HCT116 (cell line): ENCODE data around the gene SPRR2B. TPM values are rescaled to one million over a fixed set of nuclear protein-coding genes. Genes with fewer than 3 reads are reported as not detected.

ENCODE experiments used
- ATAC-seq: fragments of 200-7000 bp; cut with Tn5 transposase; 2 replicates; pipeline ENCODE4 v1.9.1; 2020; ENCODE audit warnings: mild to moderate bottlenecking, moderate library complexity
- BruUV-seq: library from RNA; stranded (reverse); fragments of 400-500 nt; replicated peaks from 2 replicates; lab custom pipeline; 2021; lab: Mats Ljungman, UMichigan
- CTCF ChIA-PET: fragments of 300-600 bp; sonication (Branson Sonifier 250); formaldehyde crosslinking; loops from one replicate; lab custom pipeline; 2021; ENCODE audit warnings: antibody characterized with exemption; lab: Charles Lee
- POLR2A ChIA-PET: fragments of 300-600, 350-600 bp; sonication (Branson Sonifier 250); formaldehyde crosslinking; loops from one replicate; lab custom pipeline; 2021; ENCODE audit warnings: antibody characterized with exemption; lab: Charles Lee
- RAD21 ChIA-PET, 2 experiments: fragments of 300-600 bp; sonication (Branson Sonifier 250); formaldehyde crosslinking; loops; one replicate each; lab custom pipeline; 2023; ENCODE audit warnings: low total read pairs in 2 of 2; ENCODE audit not compliant: uncharacterized antibody in 2 of 2, unreplicated experiment in 2 of 2, low non-redundant PET in 1 of 2; lab: Charles Lee
- DNase-seq: peaks from one replicate; pipeline ENCODE4 v3.0.0-alpha.2; 2010; ENCODE audit warnings: low read depth, low spot score
- H2AFZ ChIP-seq: fragments of 200-600 bp; shearing (Covaris generic), sonication (generic); 2 replicates; pipeline ENCODE4 v1.6.1; 2017; ENCODE audit warnings: low read depth, mixed run types, mixed read lengths, antibody characterized with exemption, low read length; ENCODE audit not compliant: poor library complexity, severe bottlenecking
- H3K27ac ChIP-seq: 2 replicates; pipeline ENCODE4 v1.5.1; 2012; ENCODE audit warnings: low read depth, low read length
- H3K27me3 ChIP-seq: fragments of 200-600 bp; sonication (generic); 2 replicates; pipeline ENCODE4 v1.6.1; 2016; ENCODE audit warnings: mixed run types, low read length, mixed read lengths; ENCODE audit not compliant: insufficient read depth
- H3K36me3 ChIP-seq, 2 experiments: fragments of 200-500 bp in 1 of 2; fragments of 200-600 bp in 1 of 2; sonication (Bioruptor generic) in 1 of 2; sonication (generic) in 1 of 2; 2 replicates each; pipeline versions ENCODE4 v1.5.1 to v1.6.1; 2014 to 2016; ENCODE audit warnings: low read length in 2 of 2, inconsistent platforms in 1 of 2, mixed read lengths in 1 of 2, mixed run types in 1 of 2; ENCODE audit not compliant: insufficient read depth in 2 of 2, control insufficient read depth in 1 of 2
- H3K4me1 ChIP-seq, 2 experiments: fragments of 200-600 bp in 1 of 2; sonication (generic) in 1 of 2; 2 replicates each; pipeline versions ENCODE4 v1.5.1 to v1.6.1; 2012 to 2017; ENCODE audit warnings: low read length in 2 of 2, inconsistent platforms in 1 of 2, mild to moderate bottlenecking in 1 of 2, mixed read lengths in 1 of 2, mixed run types in 1 of 2, moderate library complexity in 1 of 2; ENCODE audit not compliant: insufficient read depth in 2 of 2, control insufficient read depth in 1 of 2
- H3K4me2 ChIP-seq: fragments of 200-600 bp; sonication (generic); 2 replicates; pipeline ENCODE4 v1.6.1; 2017; ENCODE audit warnings: mixed run types, low read length, mixed read lengths
- H3K4me3 ChIP-seq, 2 experiments: fragments of 200-600 bp in 1 of 2; sonication (generic) in 1 of 2; replicated peaks in 1 of 2; 2 replicates each; pipeline ENCODE4 v1.5.1; 2011 to 2016; ENCODE audit warnings: low read length in 2 of 2, control low read depth in 1 of 2, low read depth in 1 of 2, mild to moderate bottlenecking in 1 of 2, mixed read lengths in 1 of 2, mixed run types in 1 of 2
- H3K79me2 ChIP-seq: fragments of 200-600 bp; sonication (generic); 2 replicates; pipeline ENCODE4 v1.6.1; 2017; ENCODE audit warnings: mild to moderate bottlenecking, mixed run types, low read length, moderate library complexity, mixed read lengths; ENCODE audit not compliant: insufficient read depth
- H3K9ac ChIP-seq: fragments of 200-600 bp; sonication (generic); 2 replicates; pipeline ENCODE4 v1.6.1; 2016; ENCODE audit warnings: low read length, mixed read lengths
- H3K9me2 ChIP-seq: fragments of 200-600 bp; sonication (generic), shearing (Covaris generic); 2 replicates; pipeline ENCODE4 v1.6.1; 2017; ENCODE audit warnings: mixed run types, mild to moderate bottlenecking, moderate library complexity; ENCODE audit not compliant: insufficient read depth
- H3K9me3 ChIP-seq, 2 experiments: fragments of 200-500 bp in 1 of 2; fragments of 200-600 bp in 1 of 2; sonication (Bioruptor generic) in 1 of 2; sonication (generic) in 1 of 2; 2 replicates each; pipeline ENCODE4 v1.6.1; 2014 to 2017; ENCODE audit warnings: low read length in 2 of 2, mixed read lengths in 2 of 2, inconsistent platforms in 1 of 2, low read depth in 1 of 2, mild to moderate bottlenecking in 1 of 2, mixed run types in 1 of 2, moderate library complexity in 1 of 2; ENCODE audit not compliant: control insufficient read depth in 1 of 2, insufficient read depth in 1 of 2
- H4K20me1 ChIP-seq: fragments of 200-600 bp; sonication (generic), shearing (Covaris generic); 2 replicates; pipeline ENCODE4 v1.6.1; 2017; ENCODE audit warnings: mixed run types, mild to moderate bottlenecking, moderate library complexity; ENCODE audit not compliant: insufficient read depth
- CBX3 ChIP-seq: IDR thresholded peaks from 2 replicates; pipeline ENCODE4 v1.6.1; 2012; ENCODE audit warnings: low read depth
- CEBPB ChIP-seq: IDR thresholded peaks from 2 replicates; pipeline ENCODE4 v1.6.1; 2012; ENCODE audit warnings: low read depth
- EGR1 ChIP-seq: IDR thresholded peaks from 2 replicates; pipeline ENCODE4 v1.6.1; 2012; ENCODE audit warnings: low read depth
- EZH2 ChIP-seq: fragments of 200-600 bp; sonication (generic); IDR thresholded peaks from 2 replicates; pipeline ENCODE4 v1.6.1; 2017; ENCODE audit warnings: antibody characterized with exemption, mixed run types
- EZH2phosphoT487 ChIP-seq: fragments of 200-600 bp; IDR thresholded peaks from 2 replicates; pipeline ENCODE4 v1.6.1; 2018; ENCODE audit warnings: antibody characterized with exemption, borderline replicate concordance
- FOSL1 ChIP-seq: IDR thresholded peaks from 2 replicates; pipeline ENCODE4 v1.6.1; 2012; ENCODE audit warnings: low read depth
- JUND ChIP-seq: IDR thresholded peaks from 2 replicates; pipeline ENCODE4 v1.6.1; 2012
- POLR2AphosphoS5 ChIP-seq: IDR thresholded peaks from 2 replicates; pipeline ENCODE4 v1.6.1; 2011; ENCODE audit warnings: mild to moderate bottlenecking, low read depth, low read length, moderate library complexity
- RAD21 ChIP-seq: IDR thresholded peaks from 2 replicates; pipeline ENCODE4 v1.6.1; 2012; ENCODE audit warnings: low read depth, mild to moderate bottlenecking
- SIN3A ChIP-seq: IDR thresholded peaks from 2 replicates; pipeline ENCODE4 v1.6.1; 2012; ENCODE audit warnings: low read depth
- SP1 ChIP-seq: IDR thresholded peaks from 2 replicates; pipeline ENCODE4 v1.6.1; 2012; ENCODE audit warnings: low read depth
- TCF7L2 ChIP-seq: IDR thresholded peaks from 2 replicates; pipeline ENCODE4 v1.7.0; 2011; ENCODE audit warnings: borderline replicate concordance, inconsistent platforms; ENCODE audit not compliant: insufficient read depth, insufficient read length; ENCODE audit errors: extremely low read depth
- ZFX ChIP-seq: fragments of 450-650 bp; IDR thresholded peaks from 2 replicates; pipeline ENCODE4 v1.6.1; 2017
- intact Hi-C: fragments of 100-400 bp; cut with micrococcal nuclease; formaldehyde crosslinking; loops from 2 replicates; pipeline ENCODE4 v1.10.0; 2022
- total RNA-seq: library from RNA; stranded (reverse); gene quantifications from one replicate; pipeline ENCODE4 v1.2.1, GENCODE V29; 2021; ENCODE audit not compliant: unreplicated experiment
- TF ChIP-seq, protein P1 (sequence below): IDR thresholded peaks from 2 replicates; pipeline ENCODE4 v1.6.1; 2012
- TF ChIP-seq, protein P2 (sequence below): IDR thresholded peaks from 2 replicates; pipeline ENCODE4 v1.6.1; 2011; ENCODE audit warnings: mild to moderate bottlenecking, low read length, moderate library complexity; ENCODE audit not compliant: insufficient replicate concordance; ENCODE audit errors: extremely low read depth
- TF ChIP-seq, protein P3 (sequence below), 3 experiments: fragments of 200-600 bp in 1 of 3; sonication (generic) in 1 of 3; IDR thresholded peaks in 2 of 3; conservative IDR thresholded peaks in 1 of 3; 2 replicates each; pipeline ENCODE4 v1.5.1; 2012 to 2017; ENCODE audit warnings: low read depth in 2 of 3, low read length in 2 of 3, antibody characterized with exemption in 1 of 3, borderline replicate concordance in 1 of 3, control low read depth in 1 of 3, mild to moderate bottlenecking in 1 of 3, mixed read lengths in 1 of 3, mixed run types in 1 of 3, moderate library complexity in 1 of 3; ENCODE audit not compliant: insufficient read depth in 1 of 3

Gene SPRR2B
- total RNA-seq, 1 experiment from 2014 or later, result not detected

DNA sequence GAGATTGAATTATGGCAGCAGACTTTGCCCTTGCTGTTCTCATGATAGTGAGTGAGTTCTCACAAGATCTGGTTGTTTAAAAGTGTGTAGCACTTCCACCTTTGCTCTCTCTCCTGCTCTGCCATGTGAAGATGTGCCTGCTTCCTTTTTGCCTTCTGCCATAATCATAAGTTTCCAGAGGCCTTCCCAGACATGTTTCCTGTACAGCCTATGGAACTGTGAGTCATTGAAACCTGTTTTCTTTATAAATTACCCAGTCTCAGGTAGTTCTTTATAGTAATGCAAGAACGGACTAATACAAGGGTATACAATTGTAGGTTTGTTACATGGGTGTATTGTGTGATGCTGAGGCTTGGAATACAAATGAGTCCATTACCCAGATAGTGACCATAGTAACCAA is 36.2 kb downstream of the SPRR2B start:
- peaks cover 4% of the 10 kb centered on the region for H3K27me3 ChIP-seq
- H3K9me2 ChIP-seq, result no peaks in the 10 kb centered on the region
- ATAC-seq (no peak), DNase-seq (no peak)
- H3K4me2 ChIP-seq, result no peak overlapping the region
- H3K79me2 ChIP-seq, result no peaks in the 10 kb centered on the region
- H3K9ac ChIP-seq, result no peak overlapping the region
- no peak for TF ChIP-seq SIN3A
- TF ChIP-seq, protein P1, sequence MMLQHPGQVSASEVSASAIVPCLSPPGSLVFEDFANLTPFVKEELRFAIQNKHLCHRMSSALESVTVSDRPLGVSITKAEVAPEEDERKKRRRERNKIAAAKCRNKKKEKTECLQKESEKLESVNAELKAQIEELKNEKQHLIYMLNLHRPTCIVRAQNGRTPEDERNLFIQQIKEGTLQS, result no peak
- TF ChIP-seq EZH2phosphoT487, result no peak
- no peak for TF ChIP-seq EGR1
- no peak for TF ChIP-seq JUND
- no peak for TF ChIP-seq ZFX
- no peak for TF ChIP-seq POLR2AphosphoS5
- no peak for TF ChIP-seq EZH2
- no peak for TF ChIP-seq TCF7L2
- TF ChIP-seq SP1, result no peak
- no peak for TF ChIP-seq CEBPB
- RAD21 ChIA-PET, result no interaction called here
- H3K27ac ChIP-seq, result no peak overlapping the region
- H4K20me1 ChIP-seq, result no peaks in the 10 kb centered on the region
- POLR2A ChIA-PET, result no interaction called here
- no peak overlapping the region for H3K4me3 ChIP-seq
- no peaks in the 10 kb centered on the region for H3K36me3 ChIP-seq
- intact Hi-C loops, result no loop called here
- H3K4me1 ChIP-seq, result peaks cover 0 to 6% of the 10 kb centered on the region in 2 experiments; a peak in 1 of 4 replicates
- no peak overlapping the region for H2AFZ ChIP-seq
- CTCF ChIA-PET, result no interaction called here
- BruUV-seq, result no TSS peak
- no peaks in the 10 kb centered on the region for H3K9me3 ChIP-seq

DNA sequence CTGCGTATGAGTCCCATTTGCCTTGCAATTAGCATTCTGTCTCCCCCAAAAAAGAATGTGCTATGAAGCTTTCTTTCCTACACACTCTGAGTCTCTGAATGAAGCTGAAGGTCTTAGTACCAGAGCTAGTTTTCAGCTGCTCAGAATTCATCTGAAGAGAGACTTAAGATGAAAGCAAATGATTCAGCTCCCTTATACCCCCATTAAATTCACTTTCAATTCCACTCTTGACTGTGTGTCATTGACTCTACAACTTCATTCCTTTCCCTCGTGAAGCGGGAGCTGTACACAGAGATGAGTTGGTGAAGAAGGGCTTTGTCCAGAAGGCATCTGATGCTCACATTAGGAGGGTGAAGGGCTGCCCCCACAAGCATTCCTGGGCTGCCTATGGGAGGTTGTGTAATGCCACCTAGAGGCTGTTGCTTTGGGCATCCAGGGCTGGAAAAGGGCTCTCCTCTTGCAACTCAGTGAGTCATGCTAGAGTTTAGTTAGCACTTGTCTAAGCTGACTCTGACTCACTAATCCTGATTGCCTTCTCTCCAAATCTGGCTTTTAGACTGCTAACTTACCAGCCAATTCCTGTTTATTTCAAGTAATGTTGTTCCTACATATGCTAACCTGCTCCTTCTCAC is 38.6 kb downstream of the SPRR2B start:
- DNase-seq (peak; percentile 36), ATAC-seq (peak; percentile 98)
- POLR2A ChIA-PET, result no interaction called here
- BruUV-seq, result no TSS peak
- H3K9me2 ChIP-seq, result no peaks in the 10 kb centered on the region
- no peaks in the 10 kb centered on the region for H3K36me3 ChIP-seq
- H4K20me1 ChIP-seq, result no peaks in the 10 kb centered on the region
- H3K4me3 ChIP-seq, result no peak overlapping the region
- intact Hi-C loops, result loop anchor here (5.0 kb wide), 2 partner anchors 160 to 380 kb away; no protein-coding TSS in a partner anchor
- H3K4me2 ChIP-seq, result no peak overlapping the region
- no peak overlapping the region for H2AFZ ChIP-seq
- CTCF ChIA-PET, result interaction anchor here (1.1 kb wide), 1 partner anchor 160 kb away, joined by 3 read pairs; no protein-coding TSS in a partner anchor
- no peaks in the 10 kb centered on the region for H3K79me2 ChIP-seq
- peaks cover 0 to 6% of the 10 kb centered on the region in 2 experiments; a peak in 1 of 4 replicates for H3K4me1 ChIP-seq
- no peak overlapping the region for H3K27ac ChIP-seq
- peaks cover 7% of the 10 kb centered on the region for H3K27me3 ChIP-seq
- RAD21 ChIA-PET, result interaction anchor here (0.6 kb wide), 2 partner anchors 113 to 115 kb away, joined by 3 read pairs; no protein-coding TSS in a partner anchor
- H3K9me3 ChIP-seq, result no peaks in the 10 kb centered on the region
- H3K9ac ChIP-seq, result no peak overlapping the region
- TF ChIP-seq TCF7L2, result no peak
- TF ChIP-seq, protein P2, sequence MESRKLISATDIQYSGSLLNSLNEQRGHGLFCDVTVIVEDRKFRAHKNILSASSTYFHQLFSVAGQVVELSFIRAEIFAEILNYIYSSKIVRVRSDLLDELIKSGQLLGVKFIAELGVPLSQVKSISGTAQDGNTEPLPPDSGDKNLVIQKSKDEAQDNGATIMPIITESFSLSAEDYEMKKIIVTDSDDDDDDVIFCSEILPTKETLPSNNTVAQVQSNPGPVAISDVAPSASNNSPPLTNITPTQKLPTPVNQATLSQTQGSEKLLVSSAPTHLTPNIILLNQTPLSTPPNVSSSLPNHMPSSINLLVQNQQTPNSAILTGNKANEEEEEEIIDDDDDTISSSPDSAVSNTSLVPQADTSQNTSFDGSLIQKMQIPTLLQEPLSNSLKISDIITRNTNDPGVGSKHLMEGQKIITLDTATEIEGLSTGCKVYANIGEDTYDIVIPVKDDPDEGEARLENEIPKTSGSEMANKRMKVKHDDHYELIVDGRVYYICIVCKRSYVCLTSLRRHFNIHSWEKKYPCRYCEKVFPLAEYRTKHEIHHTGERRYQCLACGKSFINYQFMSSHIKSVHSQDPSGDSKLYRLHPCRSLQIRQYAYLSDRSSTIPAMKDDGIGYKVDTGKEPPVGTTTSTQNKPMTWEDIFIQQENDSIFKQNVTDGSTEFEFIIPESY, result no peak
- peak; percentile 65 for TF ChIP-seq RAD21
- TF ChIP-seq, protein P1, result no peak
- TF ChIP-seq CEBPB, result peak; percentile 50
- peak; percentile 46 for TF ChIP-seq FOSL1
- no peak for TF ChIP-seq JUND
- TF ChIP-seq, protein P3, sequence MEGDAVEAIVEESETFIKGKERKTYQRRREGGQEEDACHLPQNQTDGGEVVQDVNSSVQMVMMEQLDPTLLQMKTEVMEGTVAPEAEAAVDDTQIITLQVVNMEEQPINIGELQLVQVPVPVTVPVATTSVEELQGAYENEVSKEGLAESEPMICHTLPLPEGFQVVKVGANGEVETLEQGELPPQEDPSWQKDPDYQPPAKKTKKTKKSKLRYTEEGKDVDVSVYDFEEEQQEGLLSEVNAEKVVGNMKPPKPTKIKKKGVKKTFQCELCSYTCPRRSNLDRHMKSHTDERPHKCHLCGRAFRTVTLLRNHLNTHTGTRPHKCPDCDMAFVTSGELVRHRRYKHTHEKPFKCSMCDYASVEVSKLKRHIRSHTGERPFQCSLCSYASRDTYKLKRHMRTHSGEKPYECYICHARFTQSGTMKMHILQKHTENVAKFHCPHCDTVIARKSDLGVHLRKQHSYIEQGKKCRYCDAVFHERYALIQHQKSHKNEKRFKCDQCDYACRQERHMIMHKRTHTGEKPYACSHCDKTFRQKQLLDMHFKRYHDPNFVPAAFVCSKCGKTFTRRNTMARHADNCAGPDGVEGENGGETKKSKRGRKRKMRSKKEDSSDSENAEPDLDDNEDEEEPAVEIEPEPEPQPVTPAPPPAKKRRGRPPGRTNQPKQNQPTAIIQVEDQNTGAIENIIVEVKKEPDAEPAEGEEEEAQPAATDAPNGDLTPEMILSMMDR (IDR thresholded peaks at IDR 0.05 in 2 of 3, conservative IDR thresholded peaks at IDR 0.05 in 1 of 3; ENCODE audit: borderline replicate concordance in 1 of 3, insufficient read depth in 1 of 3, low read depth in 2 of 3, low read length in 2 of 3), result peak; percentile 37 to 56 (median 53); a peak in 5 of 6 replicates
- TF ChIP-seq CBX3, result no peak
